Testis (tissue), 2 donors: ENCODE results near the gene NHLH2.

Experiments
- POLR2A ChIP-seq: fragments of 450-650 bp; IDR thresholded peaks from one replicate; pipeline ENCODE4 v1.6.1; 2017; ENCODE audit warnings: antibody characterized with exemption, mild to moderate bottlenecking, moderate library complexity
- TF ChIP-seq, protein P1 (sequence below), 3 experiments: fragments of 450-650 bp in 2 of 3; fragments of 200-600 bp in 1 of 3; sonication (generic) in 1 of 3; IDR thresholded peaks; one replicate each; pipeline ENCODE4 v1.5.1; 2016 to 2019; ENCODE audit warnings: antibody characterized with exemption in 3 of 3, mild to moderate bottlenecking in 2 of 3, moderate library complexity in 1 of 3

DNA sequence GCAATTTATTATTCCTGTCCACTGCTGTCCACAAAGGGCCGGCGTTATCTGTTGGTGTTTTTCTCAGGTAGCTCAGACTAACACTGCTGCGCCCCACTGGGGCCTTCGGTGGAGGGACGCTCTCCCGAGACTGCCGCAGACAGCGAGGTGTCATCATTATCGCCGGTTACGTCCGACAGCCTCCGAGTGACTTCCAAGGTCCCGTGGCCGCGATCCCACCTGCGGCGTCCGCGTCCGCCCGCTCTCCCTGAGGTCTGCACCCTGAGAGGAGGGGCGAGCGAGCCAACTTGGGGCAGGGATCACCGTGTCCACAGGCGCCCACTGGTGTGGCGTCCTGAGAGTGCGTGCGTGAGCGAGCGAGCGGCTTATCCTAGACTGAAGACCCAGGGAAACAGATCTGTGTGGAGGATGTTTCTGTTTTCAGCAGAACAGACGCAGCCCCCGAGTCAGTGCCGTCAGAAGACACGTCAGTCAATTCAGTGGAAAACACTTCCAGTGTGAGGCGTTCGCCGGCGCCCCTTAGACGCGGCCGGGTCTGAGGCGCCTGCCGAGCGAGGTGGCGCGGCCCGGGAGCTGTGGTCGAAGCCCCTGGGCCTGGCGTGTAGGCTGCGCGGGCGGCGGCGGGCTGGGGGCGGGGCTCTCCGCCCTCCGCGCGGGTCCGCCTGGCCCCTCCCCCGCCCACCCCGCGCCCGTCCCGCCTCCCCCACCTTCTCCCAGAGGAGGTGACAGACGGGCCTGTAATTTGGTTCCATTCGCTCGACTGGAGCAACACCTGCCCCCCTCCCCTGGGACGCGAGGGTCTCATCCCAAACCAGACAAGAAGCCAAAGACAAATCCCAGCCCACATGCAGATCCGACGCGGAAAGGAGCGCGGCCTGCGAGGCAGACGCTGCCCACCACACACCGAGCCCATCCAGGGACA is 12.6 kb downstream of the NHLH2 start:
- TF ChIP-seq, protein P1, sequence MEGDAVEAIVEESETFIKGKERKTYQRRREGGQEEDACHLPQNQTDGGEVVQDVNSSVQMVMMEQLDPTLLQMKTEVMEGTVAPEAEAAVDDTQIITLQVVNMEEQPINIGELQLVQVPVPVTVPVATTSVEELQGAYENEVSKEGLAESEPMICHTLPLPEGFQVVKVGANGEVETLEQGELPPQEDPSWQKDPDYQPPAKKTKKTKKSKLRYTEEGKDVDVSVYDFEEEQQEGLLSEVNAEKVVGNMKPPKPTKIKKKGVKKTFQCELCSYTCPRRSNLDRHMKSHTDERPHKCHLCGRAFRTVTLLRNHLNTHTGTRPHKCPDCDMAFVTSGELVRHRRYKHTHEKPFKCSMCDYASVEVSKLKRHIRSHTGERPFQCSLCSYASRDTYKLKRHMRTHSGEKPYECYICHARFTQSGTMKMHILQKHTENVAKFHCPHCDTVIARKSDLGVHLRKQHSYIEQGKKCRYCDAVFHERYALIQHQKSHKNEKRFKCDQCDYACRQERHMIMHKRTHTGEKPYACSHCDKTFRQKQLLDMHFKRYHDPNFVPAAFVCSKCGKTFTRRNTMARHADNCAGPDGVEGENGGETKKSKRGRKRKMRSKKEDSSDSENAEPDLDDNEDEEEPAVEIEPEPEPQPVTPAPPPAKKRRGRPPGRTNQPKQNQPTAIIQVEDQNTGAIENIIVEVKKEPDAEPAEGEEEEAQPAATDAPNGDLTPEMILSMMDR (IDR thresholded peaks at IDR 0.05) = no peak
- no peak for TF ChIP-seq POLR2A
